GM21529 (cell line): ENCODE data around the gene EXD3.

Experiments
- ATAC-seq: cut with Tn5 transposase; IDR thresholded peaks from one replicate; pipeline ENCODE4 v1.9.1; 2021; ENCODE audit not compliant: unreplicated experiment

EXD3 gene

DNA sequence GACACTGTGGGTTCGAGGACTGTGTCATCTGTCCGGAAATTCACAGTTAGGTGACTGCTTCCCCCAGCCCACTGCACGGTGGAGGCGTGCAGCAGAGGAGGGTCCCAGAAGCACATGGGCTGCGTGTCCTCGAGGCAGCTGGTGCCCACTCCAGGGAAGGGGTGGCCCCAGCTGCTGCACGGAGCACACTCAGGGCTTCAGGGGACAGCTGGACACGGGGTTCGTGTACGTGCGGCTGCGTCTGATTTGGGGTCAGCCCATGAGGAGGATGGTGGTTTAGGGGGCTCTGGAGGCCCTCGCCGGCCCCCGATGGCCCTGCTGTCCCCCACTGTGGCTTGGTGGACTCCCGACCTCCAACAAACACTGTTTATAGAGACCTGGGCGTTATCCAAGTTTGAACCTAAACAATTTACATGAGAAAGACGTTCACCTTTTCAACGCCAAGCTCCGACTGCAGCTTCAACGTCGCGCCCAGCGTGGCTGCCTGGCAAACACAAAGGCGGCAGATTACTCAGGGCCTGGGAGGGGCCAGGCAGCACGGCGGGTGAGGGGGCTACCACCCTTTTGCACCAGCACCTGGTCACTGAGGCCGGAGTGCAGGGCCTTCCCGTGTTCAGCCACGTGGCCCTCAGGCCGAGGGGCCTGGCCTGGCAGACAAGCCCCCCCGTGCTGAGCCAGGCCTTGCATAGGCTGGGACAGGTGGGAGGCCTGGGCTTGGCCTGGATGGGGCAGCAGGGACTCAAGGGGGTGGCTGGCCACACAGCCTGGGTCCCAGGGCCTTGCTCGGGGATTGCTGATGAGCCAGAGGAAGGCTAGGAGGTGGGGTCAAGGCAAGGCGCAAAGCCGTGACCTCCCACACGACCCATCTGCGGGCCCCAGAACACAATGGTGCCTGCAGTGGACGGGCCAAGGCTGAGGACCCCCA is 55.2 kb downstream of the EXD3 start:
- ATAC-seq: no peak

DNA sequence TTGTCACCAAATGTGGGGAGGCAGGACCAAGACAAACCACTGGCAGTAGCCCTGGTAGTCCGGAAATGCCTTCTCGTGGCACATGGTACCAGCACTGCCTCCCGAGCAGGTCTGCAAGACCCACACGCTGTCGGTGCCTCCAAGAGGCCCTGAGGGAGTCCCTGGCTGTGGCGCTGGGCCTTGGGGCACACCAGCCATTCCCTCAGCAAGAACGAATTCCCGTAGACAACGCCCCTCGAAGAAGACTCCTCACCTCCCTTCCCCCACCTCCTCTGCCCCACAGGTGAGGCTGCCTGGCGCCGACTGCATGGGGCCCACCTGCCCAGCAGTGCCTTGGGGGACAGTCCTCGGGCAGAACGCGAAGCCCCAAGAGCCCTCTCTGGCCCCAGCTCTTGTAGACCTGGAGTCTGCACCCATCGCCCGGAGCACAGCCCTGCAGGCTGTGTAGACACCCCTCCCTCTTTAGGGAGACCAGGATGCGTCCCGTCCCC is 56.0 kb downstream of the EXD3 start:
- ATAC-seq: no peak

DNA sequence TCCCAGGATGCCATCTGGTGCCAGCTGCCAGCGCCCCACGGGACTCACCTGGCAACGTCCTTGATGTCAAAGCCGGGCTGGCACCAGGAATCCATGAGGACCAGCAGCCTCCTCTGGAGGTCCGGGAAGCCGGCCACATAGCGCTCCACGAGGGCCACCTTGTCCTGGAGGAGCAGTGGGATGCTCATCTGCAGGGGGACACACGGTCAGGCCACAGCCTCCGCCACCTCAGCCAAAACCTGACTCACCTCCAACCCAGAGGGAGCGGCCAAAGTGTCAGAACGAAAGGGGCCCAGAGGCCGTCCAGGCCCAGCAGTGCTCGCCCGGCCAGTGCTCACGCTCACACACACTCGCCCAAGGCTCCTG is 56.5 kb downstream of the EXD3 start:
- no peak for ATAC-seq

DNA sequence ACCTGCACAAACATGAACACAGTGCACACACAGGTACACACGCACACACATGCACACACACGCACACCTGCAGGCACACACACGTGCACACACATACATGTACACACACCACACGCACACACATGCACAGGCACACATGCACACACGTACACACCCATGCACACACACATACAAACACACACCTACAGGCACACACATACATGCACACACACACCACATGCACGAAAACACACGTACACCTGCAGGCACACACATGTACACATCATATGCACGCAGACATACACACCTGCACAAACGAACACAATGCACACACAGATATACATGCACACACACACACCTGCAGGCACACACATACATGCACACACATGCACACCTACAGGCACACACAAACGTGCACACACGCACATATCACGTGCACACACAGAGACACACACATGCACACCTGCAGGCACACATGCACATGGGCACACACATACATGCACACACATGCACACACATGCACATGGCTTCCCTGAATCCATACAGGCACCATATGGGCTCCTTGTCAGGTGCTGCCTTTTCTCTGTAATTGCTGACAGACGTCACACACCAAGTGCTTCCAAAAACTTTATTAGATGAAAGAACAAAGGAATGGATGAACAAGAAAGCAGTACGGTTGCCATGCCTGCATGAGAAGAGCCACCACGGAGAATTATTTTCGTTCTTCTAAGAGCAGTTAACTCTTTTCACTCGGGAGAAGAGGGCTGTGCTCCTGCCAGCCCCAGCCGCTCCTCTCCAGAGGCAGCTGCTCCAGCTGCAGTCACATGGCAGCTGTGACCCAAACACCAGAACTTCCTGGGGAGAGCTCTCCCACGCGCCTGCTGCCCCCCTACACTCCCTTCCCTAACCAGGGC is 57.2 kb downstream of the EXD3 start:
- no peak for ATAC-seq

DNA sequence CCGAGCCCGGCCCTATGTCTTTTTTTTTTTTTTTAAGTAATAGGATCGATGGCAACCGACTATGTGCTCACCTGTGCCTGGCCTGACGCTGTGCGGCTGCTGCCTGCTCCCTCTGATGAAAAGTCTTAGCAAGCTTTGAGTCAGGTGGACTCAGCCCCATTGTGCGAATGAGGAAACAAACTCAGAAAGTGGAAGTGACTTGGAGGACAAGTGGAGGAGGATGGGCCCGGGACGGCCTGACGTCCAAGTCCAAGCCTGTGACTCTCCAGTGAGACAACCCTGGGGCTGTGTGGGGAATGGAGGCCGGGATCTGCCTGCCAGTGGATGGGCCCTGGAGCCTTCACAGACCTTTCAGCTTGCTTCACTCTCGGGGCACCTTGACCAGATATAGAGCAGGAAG is 57.9 kb downstream of the EXD3 start:
- no peak for ATAC-seq

DNA sequence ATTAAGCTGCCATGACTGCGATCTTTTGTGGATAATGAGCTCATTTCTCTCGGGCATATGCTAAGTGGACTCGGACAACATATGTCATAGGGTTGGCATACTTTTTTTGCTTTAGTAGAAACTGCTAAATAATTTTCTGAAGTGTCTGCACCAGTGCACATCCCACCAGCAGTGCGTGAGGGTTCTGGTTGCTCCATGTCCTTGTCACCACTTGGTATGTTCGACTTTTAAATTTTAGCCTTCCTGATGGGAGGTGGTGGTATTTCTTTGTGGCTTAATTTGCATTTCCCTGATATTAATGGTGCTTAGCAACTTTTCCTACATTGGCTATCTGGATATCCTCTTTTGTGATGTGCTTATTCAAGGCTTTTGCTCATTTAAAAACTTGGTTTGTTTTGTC is 63.1 kb downstream of the EXD3 start:
- ATAC-seq: no peak

DNA sequence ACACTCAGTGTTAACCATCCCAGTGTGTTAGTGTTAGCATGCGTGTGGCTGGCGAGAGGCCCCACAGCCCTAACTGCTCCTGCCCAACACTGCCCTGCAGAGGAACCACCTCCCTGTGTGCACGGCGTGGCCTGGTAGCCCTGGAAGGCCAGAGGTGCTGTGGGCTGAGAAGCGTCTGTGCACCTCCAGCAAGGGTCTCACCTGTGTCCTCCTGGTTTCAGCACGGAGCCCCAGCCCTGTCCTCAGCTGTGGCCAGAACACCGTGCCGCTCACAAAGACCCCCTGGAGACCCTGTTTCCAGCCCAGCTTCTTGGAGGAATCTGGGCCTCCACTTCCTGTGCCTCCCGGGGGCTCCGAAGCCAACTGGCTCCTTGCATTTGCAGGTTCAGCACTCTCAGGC is 64.8 kb downstream of the EXD3 start:
- ATAC-seq: no peak

DNA sequence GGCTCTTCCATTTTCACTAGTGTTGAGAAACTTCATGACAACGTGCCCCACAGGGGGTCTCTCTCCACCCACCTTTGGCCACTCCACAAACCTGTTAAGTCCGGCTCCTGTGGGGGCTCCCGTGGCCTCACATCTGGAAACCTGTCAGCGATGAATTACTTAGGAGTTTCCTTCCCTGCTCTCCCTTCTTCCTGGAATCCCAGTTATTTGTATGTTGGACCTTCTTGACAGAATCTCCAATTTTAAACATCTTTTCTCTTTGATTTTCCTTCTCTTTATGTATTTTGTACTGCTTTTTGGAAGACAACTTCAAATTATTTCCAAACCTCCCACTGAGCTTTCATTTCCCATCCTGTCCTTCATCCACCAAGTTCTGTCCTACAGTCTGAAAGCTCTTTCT is 65.8 kb downstream of the EXD3 start:
- no peak for ATAC-seq

DNA sequence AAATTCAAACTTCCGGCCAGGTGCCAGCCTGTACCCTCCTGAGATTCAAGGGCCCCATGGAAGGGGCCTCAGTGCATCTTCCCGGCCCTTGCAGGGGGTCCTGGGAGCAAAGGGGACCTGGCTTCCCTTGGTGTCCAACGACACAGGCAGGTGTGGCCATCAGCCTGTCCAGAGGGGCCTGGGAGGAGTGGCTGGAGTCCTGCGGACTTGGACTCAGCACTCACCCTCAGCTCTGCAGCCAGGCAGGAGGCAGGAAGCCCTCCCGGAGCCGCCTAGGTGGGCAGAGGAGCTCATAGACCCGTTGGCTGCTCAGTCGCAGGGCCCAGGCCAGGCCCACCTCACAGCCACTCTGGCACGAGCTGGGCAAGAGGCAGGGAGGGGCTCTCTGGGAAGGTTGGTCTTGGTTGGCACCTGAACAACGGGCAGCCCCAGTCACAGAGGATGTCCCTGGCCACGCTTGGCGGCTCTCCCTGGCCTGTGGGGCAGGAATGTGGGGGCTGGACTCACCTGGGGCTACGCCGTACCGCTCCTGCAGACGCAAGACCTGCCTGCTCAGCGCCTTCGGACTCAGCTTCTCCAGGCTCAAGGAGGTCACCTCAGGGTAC is 67.1 kb downstream of the EXD3 start:
- ATAC-seq: no peak

DNA sequence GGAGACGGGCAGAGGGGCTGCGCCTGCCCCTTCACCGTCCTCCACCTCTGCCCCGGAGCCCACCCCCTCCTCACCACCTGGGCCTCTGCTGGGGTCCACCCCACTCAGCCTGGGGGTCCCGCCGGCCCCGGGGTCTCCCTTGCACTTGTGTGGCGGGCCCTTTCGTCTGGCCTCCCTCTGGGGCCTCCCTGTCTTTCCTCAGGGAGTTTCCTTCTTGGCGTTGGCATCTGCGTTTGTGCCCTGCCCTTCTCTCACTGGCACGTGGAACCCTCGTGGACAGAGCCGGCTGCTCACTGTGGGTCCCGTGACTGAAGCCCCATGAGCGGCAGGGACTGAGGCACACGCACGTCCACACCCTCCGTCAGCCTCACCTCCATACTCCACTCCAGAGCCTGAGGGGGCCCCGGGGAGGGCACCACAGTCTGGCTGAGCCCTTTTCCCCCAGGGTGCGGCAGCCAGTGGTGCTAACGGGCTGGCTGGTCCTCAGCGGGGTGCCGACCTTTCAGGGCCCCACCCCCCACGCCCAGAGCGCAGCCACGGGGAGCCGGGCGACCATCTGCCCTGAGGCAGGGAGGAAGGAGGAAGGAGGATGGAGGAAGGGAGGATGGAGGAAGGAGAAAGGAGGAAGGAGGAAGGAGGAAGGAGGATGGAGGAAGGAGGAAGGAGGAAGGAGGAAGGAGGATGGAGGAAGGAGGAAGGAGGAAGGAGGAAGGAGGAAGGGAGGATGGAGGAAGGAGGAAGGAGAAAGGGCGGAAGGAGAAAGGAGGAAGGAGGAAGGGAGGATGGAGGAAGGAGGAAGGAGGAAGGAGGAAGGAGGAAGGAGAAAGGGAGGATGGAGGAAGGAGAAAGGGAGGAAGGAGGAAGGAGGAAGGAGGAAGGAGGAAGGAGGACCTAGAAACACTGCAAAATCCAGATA is 67.9 kb downstream of the EXD3 start:
- no peak for ATAC-seq

DNA sequence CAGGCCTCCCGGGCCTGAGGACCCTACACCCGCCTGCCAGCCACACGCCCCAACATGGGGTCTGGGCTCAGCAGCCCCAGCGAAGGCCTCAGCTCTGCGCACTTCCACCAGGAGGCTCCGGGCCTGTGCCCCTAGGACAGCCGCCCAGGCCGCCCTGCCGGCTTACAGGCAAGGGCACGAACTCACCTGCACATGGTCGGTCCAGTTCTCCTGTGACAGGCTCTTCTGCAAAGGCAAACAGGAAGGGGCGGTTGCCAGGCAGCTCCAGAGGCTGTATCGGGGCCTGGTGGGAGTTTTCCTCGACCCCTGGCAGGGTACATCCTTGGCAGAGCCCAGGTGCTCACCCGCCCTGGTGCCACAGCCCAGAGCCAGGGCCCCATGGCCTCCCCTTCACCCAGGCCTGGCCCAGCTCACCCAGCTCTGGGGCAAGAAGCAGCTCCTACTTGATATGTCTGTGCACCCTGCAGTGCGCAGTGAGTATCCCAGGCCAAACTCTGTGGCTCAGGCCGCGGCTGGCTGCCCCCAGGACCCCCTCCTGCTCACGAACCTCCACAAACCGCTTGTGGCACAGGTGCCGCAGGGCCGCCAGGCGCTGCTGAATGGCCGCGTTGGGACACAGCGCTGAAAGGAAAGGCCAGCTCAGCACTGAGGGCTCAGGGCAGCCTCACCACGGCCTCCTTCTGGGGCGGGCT is 68.7 kb downstream of the EXD3 start:
- no peak for ATAC-seq

DNA sequence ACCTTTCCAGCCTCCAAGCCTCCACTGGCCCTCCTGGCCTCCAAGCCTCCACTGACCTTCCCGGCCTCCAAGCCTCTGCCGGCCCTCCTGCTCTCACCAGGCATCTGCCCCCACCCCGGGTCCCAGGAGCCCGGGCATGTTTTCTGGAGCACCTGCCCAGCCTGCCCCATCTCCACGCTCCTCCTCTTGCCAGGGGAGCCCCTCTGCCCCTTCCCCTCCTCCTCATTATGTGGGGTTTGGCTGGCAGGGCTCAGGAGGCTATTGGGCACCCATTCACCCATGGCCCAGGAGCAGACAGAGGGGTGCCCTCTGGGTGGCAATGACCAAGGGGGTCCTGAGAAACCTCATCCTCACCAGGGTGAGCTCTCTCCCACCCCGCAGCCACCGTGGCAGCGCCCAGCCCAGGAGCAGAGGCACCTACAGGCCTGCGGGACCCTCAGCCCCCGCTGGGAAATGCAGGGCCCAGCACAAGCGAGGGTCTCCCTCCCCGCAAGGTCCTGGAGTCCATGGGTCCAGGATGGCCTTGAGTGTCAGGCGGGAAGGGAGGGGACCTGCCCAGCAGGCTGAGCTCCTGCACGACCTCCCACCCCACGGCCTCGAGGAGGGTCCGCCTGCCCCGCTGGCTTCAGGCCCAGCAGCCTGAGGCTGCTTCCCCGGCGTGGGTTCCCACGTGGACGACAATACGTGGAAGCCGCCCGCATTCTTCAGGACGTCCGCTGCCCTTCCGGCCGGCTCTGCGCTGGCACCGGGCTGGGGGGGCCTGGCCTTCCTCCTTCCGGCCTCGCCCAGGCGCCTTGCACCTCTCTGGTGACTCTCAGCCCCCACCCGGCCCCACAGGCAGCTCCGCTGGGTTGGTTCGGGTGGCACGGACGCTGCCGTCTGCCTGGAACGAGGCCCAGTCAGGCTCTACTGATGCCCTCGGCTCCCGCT is 69.5 kb downstream of the EXD3 start:
- ATAC-seq: no peak

DNA sequence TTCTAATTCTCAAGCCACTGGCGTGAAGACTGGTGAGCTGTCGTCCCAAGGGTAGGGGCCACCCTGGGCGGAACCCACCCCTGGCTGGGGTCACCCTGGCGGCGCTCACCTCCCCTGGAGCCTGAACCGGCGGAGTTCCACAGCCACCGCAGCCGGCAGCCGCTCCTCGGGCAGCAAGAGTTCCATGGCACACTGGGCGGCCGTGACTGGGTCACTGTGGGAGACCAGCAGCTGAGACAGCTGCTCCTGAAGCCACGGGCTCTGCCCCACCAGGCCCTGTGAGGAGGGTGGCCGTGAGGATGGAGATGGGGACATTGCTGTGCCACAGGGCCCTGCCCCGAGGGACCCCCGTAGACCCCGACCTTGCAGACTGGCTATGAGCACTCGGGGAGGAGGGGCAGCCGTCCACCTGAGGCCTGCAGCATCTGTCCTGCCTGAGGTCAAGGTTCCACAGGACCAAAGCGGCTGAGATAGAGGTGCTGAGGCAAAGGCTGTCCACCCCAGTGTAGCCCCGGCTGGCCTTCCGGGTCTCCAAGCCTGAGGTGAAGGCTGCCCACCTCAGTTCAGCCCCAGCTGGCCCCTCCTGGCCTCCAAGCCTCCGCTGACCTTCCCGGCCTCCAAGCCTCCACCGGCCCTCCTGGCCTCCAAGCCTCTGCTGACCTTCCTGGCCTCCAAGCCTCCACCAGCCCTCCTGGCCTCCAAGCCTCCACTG is 70.3 kb downstream of the EXD3 start:
- ATAC-seq: no peak

DNA sequence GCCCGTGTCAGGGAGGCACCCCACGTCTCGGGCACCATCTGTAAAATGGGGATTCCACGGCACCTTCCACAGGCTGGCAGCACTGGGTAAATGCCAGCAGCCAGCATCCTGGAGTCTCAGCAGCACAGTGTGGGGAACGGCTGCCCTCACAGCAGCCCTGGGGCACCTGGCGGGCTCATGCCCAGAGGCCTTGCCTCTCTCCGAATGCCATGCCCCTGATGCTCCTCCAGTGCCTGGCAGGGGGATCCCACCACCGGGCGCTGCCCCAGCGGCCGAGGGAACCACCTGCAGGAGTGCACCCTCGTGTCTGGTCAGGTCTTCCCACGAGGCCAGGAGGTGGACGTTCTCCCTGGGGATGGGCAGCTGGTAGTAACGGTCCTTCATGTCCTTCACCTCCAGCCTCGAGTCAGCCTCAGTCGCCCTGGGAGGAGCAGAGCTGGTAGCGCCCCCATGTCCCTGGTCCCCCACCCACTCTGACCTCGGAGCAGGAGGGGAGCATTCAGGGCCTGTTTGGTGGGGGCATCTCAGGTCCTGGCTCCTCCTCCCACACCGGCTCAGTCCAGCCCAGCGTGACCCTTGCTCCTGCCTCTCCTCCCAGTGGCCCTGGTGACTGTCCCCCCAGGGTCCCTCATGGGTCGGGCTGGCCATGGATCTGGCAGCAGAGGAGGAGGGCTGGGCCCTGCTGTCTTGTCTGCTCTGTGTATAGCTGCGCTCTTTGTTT is 71.0 kb downstream of the EXD3 start:
- ATAC-seq: no peak

DNA sequence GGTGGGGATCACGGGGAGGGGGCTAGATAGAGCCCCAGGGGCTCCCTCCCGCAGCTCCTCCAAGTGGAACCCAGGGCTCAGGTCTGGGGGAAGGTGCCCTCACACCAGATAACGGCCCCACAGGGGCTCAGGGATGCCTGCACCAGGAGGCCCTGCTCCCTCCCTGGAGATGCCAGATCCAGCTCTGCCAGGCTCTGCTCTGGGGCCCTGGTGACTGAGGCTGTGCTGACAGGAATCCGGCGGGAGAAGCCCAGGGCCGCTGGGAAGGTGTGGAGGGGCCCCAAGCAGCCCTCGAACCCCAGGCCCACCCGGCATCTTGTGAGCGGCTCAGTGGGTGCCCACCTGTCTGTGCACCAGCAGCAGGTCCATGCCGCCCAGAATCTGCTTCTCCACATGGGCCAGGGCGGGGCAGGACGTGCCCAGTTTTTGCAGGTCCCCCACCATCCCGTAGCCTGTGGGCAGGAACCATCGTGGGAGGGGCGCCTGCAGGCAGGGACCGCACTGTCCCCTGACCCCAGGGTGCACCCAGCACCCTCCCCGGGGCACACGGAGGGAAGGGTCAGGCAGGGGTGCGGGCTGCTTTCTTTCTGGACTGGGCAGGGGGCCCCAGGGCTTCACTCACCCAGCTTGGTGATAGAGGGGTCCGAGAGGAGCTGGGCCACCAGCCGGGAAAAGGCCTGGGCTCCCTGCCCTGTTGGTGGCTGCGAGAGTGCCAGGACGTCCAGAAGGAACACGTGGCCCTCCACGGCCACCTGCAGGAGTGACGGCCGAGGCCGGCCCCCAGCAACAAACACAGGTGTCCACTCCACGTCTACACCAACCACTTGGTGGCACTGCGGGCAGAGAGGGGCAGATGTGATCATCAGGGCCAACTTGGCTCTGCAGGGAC is 72.0 kb downstream of the EXD3 start:
- no peak for ATAC-seq

DNA sequence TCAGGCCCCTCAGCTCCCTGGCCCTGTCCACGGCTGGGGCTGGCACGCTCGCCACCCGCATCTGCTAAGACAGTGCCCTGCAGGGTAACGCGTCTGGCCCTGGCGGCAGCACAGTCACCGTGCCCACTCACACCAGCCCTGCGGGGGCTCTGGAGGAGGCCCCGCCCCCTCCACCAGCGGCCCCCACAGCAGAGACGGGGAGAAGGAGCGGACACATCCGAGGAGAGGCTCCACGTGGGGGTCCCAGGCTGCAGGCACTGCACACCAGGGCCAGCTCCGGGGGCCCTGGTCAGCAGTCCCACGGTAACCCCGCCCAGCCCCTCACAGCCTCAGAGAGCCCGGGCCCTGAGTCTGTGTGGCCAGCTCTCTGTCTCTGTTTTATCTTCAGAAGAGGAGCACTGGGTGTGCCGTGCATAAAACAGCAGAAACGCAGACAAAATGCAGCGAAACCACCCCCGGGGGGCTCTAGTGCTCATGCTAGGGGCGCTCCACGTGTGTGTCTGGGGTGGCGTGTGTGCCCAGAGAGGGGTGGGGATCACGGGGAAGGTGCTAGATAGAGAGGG is 73.4 kb downstream of the EXD3 start:
- ATAC-seq: no peak
